ENCODE data around the gene MSI2.

Gene MSI2

GRCh38 chr17:57593739-57594462 is 337.6 kb downstream of the MSI2 start:
- no peak for DNase-seq (ENCODE audit: low read depth in 2 of 2)

- DNase-seq (ENCODE audit: low read depth in 2 of 2): no peak
These were observed 338.4 kb downstream of the MSI2 start for GRCh38 chr17:57594767-57595166.

- no peak for DNase-seq (ENCODE audit: low read depth in 2 of 2)
These were observed 339.1 kb downstream of the MSI2 start for GRCh38 chr17:57595426-57595825.

GRCh38 chr17:57595947-57596695 is 339.8 kb downstream of the MSI2 start:
- DNase-seq (ENCODE audit: low read depth in 2 of 2): no peak

DNA sequence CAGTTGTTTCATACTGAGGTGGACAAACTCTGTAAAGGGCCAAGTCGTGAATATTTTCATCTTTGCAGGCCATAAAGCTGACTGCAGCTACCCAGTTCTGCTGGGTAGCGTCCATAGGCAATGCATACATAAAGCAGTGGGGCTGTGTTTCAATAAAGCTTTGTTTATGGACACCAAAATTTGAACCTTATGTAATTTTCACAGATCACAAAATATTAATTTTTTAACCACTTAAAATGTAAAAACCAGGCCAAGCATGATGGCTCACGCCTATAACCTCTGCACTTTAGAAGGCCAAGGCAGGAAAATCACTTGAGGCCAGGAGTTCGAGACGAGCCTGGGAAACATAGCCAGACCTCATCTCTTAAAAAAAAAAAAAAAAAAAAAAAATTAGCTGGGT is 340.8 kb downstream of the MSI2 start:
- DNase-seq (ENCODE audit: low read depth in 2 of 2): no peak

DNA sequence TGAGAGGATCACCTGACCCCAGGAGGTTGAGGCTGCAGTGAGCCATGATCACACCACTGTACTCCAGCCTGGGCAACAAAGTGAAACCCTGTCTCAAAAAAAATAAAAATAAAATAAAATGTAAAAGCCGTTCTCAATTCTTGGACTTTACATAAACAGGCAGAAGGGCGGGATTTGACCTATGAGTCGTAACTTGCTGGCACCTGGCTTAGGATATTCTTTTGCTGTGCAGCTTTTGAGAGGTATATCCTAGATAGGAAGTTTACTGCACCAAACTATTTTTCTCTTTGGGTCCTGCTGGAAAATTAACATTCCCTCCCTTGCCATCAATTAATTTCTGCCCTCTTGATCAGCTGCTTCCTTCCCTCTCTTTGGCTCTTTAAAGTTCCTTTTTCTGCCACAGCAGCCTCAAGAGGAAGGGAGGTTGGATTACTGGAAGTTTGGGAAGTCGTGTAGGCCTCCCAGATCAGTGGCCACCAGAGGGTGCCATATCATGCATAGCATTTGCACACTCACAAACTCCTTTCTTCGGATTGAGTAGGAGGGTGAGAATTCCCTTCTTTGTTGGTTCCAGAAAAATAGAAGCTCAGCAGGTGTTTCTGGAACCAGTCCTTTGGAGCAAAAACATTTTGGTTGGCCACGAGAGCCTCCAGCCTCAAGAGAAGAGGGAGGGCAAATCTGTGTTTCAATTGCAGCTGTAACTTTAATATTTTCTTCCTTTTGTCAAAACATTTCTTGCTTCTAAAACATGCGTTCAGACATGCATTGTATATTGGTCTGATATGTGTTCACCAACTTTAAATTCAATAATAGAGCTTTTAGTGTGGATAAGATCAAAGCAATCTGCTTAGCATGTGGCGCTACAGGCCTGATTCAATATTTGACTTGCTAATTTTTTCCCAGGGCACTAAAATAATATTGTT is 341.5 kb downstream of the MSI2 start:
- DNase-seq (ENCODE audit: low read depth in 2 of 2): no peak

- DNase-seq (ENCODE audit: low read depth in 2 of 2): no peak
These were observed 343.1 kb downstream of the MSI2 start for GRCh38 chr17:57599271-57600045.

- DNase-seq (ENCODE audit: low read depth in 2 of 2): no peak
These were observed 343.8 kb downstream of the MSI2 start for GRCh38 chr17:57600074-57600473.

GRCh38 chr17:57601143-57601735 is 344.9 kb downstream of the MSI2 start:
- no peak for DNase-seq (ENCODE audit: low read depth in 2 of 2)

DNA sequence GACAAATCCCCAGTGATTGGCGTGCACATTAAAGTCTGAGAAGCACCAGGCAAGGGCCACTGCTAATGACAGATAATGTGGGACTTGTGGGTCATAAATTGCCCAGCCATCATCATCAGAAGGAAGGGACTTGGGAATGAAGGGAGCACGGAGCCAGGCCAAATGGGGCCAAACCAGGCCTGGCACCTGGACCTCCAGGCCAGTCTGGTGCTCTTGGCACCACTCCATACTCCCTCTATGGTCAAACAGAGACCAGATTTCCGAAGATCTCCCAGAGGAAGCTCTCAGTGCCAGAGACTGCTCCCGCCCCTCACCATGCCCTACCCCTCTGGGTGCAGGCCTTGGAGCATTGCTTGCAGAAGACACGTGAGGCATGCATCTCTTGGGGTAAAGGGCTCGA is 346.6 kb downstream of the MSI2 start:
- no peak for DNase-seq (ENCODE audit: low read depth in 2 of 2)

DNA sequence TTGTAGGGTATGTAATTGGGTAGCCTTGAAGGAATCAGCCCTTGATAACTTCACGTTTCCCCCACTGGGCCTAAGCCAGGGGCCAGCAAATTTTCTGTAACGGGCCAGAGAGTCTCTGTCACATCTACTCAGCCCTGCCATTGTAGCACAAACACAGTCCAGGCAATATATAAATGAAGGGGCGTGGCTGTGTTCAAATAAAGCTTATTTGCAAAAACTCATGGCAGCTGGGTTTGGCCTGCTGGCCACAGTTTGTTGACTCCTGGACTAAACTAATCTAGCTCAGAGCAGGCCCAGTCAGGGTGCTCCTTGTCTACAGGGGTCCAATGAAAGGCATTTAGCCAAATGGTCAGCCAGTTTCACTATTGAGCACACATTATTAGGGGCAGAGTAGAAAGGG is 347.2 kb downstream of the MSI2 start:
- DNase-seq (ENCODE audit: low read depth in 2 of 2): no peak

DNA sequence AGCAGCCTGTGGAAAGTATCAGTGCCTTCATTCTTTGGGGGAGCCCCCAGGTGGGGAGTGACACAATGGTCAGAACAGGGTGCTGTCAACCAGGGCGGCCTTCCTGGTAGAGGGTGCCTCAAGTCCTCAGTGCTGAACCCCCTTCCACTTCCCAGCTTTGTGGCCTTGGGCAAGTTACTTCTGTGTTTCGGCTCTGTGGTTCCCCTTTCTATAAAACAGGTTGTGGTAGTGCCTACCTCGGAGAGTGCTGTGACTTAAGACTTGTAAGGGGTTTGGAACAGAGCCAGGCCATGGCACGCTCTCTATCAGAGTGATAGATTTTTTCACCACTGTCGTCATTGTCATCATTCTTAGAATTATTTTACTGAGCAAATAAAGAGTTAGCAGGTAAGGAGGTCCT is 347.7 kb downstream of the MSI2 start:
- peak; percentile 43 to 44 for DNase-seq (ENCODE audit: low read depth in 2 of 2)

GRCh38 chr17:57604771-57605674 is 348.7 kb downstream of the MSI2 start:
- no peak for DNase-seq (ENCODE audit: low read depth in 2 of 2)

- no peak for DNase-seq (ENCODE audit: low read depth in 2 of 2)
These were observed 349.4 kb downstream of the MSI2 start for GRCh38 chr17:57605675-57606105.

- no peak for DNase-seq (ENCODE audit: low read depth in 2 of 2)
These were observed 350.0 kb downstream of the MSI2 start for GRCh38 chr17:57606111-57606875.

- no peak for DNase-seq (ENCODE audit: low read depth in 2 of 2)
These were observed 351.3 kb downstream of the MSI2 start for GRCh38 chr17:57607553-57608120.

- no peak for DNase-seq (ENCODE audit: low read depth in 2 of 2)
These were observed 352.2 kb downstream of the MSI2 start for GRCh38 chr17:57608369-57609124.

Measured in stimulated activated CD8-positive, alpha-beta memory T cell treated with anti-CD3 and anti-CD28 coated beads, Interleukin-2, amount 100 ng/mL, for 1 hour (primary cell).